Kidney (tissue), 14 donors: ENCODE results near the gene CACNB2. TPM values are rescaled to one million over a fixed set of nuclear protein-coding genes. Genes with fewer than 3 reads are reported as not detected.

Source experiments
- DNase-seq, 5 donors: peaks; one replicate each; pipeline ENCODE4 v3.0.0-alpha.2; 2013 to 2020
- FAIRE-seq: peaks from 2 replicates; lab custom pipeline; 2012; peaks lifted over from hg19 to GRCh38; lab: Jason Lieb, UNC
- H3K27ac ChIP-seq, 2 donors: one replicate each; pipeline ENCODE4 v1.7.0; 2013; ENCODE audit warnings: low read depth in 2 of 2, low read length in 2 of 2, inconsistent platforms in 1 of 2
- H3K27me3 ChIP-seq: one replicate; pipeline ENCODE4 v1.7.1; 2013; ENCODE audit warnings: low read length, inconsistent platforms; ENCODE audit not compliant: control insufficient read depth, insufficient read depth
- H3K36me3 ChIP-seq, 3 donors: one replicate each; pipeline versions ENCODE4 v1.7.0 to v1.7.1; 2013; ENCODE audit warnings: low read length in 3 of 3, control low read depth in 1 of 3, inconsistent platforms in 1 of 3; ENCODE audit not compliant: insufficient read depth in 3 of 3, control insufficient read depth in 2 of 3
- H3K4me1 ChIP-seq, 3 donors: one replicate each; pipeline versions ENCODE4 v1.7.0 to v1.7.1; 2013; ENCODE audit warnings: low read length in 3 of 3, inconsistent platforms in 1 of 3, low read depth in 1 of 3; ENCODE audit not compliant: control insufficient read depth in 2 of 3, insufficient read depth in 2 of 3
- H3K4me3 ChIP-seq, 3 donors: one replicate each; pipeline versions ENCODE4 v1.7.0 to v1.8.1; 2013; ENCODE audit warnings: low read length in 3 of 3, control low read depth in 1 of 3, inconsistent platforms in 1 of 3
- H3K9ac ChIP-seq, 3 donors: one replicate each; pipeline versions ENCODE4 v1.7.0 to v1.7.1; 2013; ENCODE audit warnings: low read length in 3 of 3, control low read depth in 1 of 3, inconsistent platforms in 1 of 3
- H3K9me3 ChIP-seq, 3 donors: one replicate each; pipeline versions ENCODE4 v1.7.0 to v1.7.1; 2013; ENCODE audit warnings: low read length in 3 of 3, control low read depth in 1 of 3, inconsistent platforms in 1 of 3; ENCODE audit not compliant: control insufficient read depth in 2 of 3, insufficient read depth in 1 of 3
- intact Hi-C: fragments of 100-400 bp; cut with DNase I; formaldehyde crosslinking; loops from one replicate; pipeline ENCODE4 v1.11.1; 2022
- polyA plus RNA-seq: library from polyadenylated mRNA; stranded (reverse); fragments of 350-450 nt; fragmentation: Illumina TruSeq; extraction: RNeasy Lipid Tissue Mini Kit (QIAGEN cat#74804); gene quantifications from one replicate; pipeline ENCODE4 v1.2.3, GENCODE V29; 2014; ENCODE audit warnings: low read depth, low replicate concordance; ENCODE audit not compliant: insufficient read depth
- total RNA-seq: library from RNA; stranded (reverse); fragmentation: NEBNext Ultra II Directional; extraction: Animal tissue kit (Norgen Biotek cat#: 25700); gene quantifications from one replicate; pipeline ENCODE4 v1.2.1, GENCODE V29; 2021
- TF ChIP-seq, protein P1 (sequence below): IDR thresholded peaks from 3 replicates; pipeline ENCODE4 v1.5.1; 2012; ENCODE audit warnings: mild to moderate bottlenecking, moderate library complexity, borderline replicate concordance; ENCODE audit not compliant: insufficient read depth; ENCODE audit errors: extremely low read depth
- donor health status: control.
- donor health status: control.
- donor health status: control.
- donor health status: control.
- donor health status: control.
- donor health status: DM: yes; HTN: yes; CAD: no.
- donor health status: Normal renal cell carcinoma (clear cell type).

CACNB2 gene
- total and polyA plus RNA-seq, 2 donors from 2014 or later: 2.8 TPM

DNA sequence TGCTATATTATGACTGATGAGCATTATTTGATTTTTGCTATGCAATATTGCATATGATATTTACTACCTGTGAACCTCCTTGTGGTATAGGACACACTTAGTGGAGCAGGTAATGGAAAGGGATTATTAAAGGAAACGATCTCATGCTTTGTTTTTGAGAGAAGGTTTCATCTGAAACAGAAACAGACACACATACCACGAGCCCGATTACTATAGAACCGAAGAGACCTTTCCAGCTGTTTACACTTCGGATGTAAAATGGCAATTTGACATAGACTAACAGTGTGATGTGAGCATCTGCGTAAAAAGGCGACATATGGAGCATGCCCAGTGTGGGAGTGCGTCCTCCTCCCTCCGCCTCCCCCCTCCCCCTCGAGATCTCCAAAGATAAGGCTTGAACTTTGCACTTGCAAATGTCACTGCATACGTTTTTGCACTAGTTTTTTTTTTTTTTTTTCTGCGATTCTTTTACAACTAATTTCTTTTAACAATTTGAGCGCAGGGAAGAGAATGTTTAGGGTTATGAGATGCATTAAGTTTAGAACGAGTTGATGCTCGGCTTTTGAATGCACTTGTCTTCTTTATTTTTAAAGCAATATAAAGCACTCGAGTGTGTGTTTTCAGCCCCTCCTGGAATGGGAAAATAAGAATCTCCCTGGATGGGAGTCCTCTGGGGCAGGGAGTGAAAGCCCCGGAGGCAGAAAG, 260.1 kb downstream of the CACNB2 start:
- no peaks in the 10 kb centered on the region for H3K27me3 ChIP-seq
- no peak for FAIRE-seq
- peak in 4 of 5 donors; percentile 72 to 76 (median 73) for DNase-seq
- intact Hi-C loops: no loop called here
- H3K9me3 ChIP-seq: no peaks in the 10 kb centered on the region
- peak overlapping the region in 1 of 3 donors; percentile 37 for H3K9ac ChIP-seq
- peak overlapping the region; percentile 50 to 66 (median 56) for H3K4me3 ChIP-seq
- TF ChIP-seq, protein P1, sequence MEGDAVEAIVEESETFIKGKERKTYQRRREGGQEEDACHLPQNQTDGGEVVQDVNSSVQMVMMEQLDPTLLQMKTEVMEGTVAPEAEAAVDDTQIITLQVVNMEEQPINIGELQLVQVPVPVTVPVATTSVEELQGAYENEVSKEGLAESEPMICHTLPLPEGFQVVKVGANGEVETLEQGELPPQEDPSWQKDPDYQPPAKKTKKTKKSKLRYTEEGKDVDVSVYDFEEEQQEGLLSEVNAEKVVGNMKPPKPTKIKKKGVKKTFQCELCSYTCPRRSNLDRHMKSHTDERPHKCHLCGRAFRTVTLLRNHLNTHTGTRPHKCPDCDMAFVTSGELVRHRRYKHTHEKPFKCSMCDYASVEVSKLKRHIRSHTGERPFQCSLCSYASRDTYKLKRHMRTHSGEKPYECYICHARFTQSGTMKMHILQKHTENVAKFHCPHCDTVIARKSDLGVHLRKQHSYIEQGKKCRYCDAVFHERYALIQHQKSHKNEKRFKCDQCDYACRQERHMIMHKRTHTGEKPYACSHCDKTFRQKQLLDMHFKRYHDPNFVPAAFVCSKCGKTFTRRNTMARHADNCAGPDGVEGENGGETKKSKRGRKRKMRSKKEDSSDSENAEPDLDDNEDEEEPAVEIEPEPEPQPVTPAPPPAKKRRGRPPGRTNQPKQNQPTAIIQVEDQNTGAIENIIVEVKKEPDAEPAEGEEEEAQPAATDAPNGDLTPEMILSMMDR: no peak
- no peak overlapping the region for H3K27ac ChIP-seq
- no peaks in the 10 kb centered on the region for H3K36me3 ChIP-seq
- H3K4me1 ChIP-seq: no peaks in the 10 kb centered on the region

GRCh38 chr10:18400906-18401245, 260.7 kb downstream of the CACNB2 start:
- no peaks in the 10 kb centered on the region for H3K4me1 ChIP-seq
- peak overlapping the region; percentile 14 to 66 (median 50) for H3K4me3 ChIP-seq
- H3K27ac ChIP-seq: peak overlapping the region in 1 of 2 donors; percentile 35
- H3K9ac ChIP-seq: no peak overlapping the region
- FAIRE-seq (no peak), DNase-seq (peak in 4 of 5 donors; percentile 41 to 62 (median 56))
- no peaks in the 10 kb centered on the region for H3K9me3 ChIP-seq
- TF ChIP-seq, protein P1: no peak
- no peaks in the 10 kb centered on the region for H3K36me3 ChIP-seq
- H3K27me3 ChIP-seq: no peaks in the 10 kb centered on the region
- intact Hi-C loops: no loop called here

DNA sequence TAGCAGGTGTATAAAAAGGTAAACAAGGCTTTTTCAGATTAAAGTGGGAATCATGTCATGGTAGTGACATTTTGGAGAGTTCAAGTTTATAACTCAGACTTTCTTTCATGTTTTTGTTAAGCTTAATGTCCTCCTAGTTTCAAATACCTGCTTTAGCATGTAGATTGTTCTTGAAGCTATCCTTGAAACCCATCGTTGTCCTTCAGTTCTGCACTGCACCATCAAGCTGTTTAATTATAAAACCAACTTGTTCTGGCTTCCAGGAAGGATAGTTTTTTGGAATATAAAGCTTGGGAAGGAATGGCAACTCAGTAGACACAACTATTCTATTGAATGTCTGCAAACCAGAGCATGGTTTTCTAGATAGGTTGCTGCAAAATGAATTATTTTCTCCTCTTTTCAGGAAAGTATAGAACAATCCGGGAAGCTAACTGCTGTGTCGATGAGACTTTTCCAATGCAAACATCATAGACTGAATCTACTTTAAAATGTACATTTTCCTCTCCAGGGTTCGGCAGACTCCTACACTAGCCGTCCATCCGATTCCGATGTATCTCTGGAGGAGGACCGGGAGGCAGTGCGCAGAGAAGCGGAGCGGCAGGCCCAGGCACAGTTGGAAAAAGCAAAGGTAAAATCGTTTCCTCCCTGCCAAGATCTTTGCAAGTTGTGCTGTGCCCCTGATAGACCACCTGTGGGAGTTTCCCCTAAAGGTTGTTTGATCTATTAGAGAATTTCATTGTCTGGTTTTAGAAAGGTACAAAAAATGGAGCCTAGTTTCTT, 261.4 kb downstream of the CACNB2 start:
- Histone ChIP-seq H3K4me1 (no peaks in the 10 kb centered on the region), H3K36me3 (no peaks in the 10 kb centered on the region), H3K9me3 (no peaks in the 10 kb centered on the region), H3K27ac (peak overlapping the region in 1 of 2 donors; percentile 9), H3K9ac (no peak overlapping the region), H3K4me3 (peak overlapping the region in 2 of 3 donors; percentile 18 to 50), H3K27me3 (no peaks in the 10 kb centered on the region)
- DNase-seq (no peak), FAIRE-seq (no peak)
- TF ChIP-seq, protein P1: no peak
- intact Hi-C loops: no loop called here
